Fibroblast of lung (primary cell): ENCODE results near the gene KLRK1.
"Not testable (repeated sequence)": the region's sequence is repeated elsewhere in the genome, so short reads cannot be mapped to it uniquely, and the experiment has no call there.

Source experiments
- CTCF ChIP-seq, 2 donors: IDR thresholded peaks in 1 of 2; conservative IDR thresholded peaks in 1 of 2; 1 replicate in 1 of 2; 2 replicates in 1 of 2; pipeline ENCODE4 v1.5.1; 2011 to 2012; ENCODE audit warnings: low read length in 2 of 2, control low read depth in 1 of 2, inconsistent platforms in 1 of 2, low read depth in 1 of 2, mild to moderate bottlenecking in 1 of 2
- EZH2 ChIP-seq: IDR thresholded peaks from 2 replicates; pipeline ENCODE4 v1.5.1; 2012; ENCODE audit warnings: low read length, control low read depth, mild to moderate bottlenecking; ENCODE audit errors: missing control alignments

- TF ChIP-seq CTCF (conservative IDR thresholded peaks at IDR 0.05 in 1 of 2, IDR thresholded peaks at IDR 0.05 in 1 of 2; ENCODE audit: low read depth in 1 of 2, low read length in 2 of 2); EZH2: not testable (repeated sequence)
Observed at GRCh38 chr12:10394531-10395152, 4.8 kb upstream of the KLRK1 start.
